IPS-NIHi7 (cell line): ENCODE measurements around the gene KCNJ12.
"Not testable (repeated sequence)": the region's sequence is repeated elsewhere in the genome, so short reads cannot be mapped to it uniquely, and the experiment has no call there.

Experiments used
- DNase-seq: peaks from one replicate; pipeline ENCODE4 v3.0.0; 2012; ENCODE audit warnings: mixed read lengths; ENCODE audit errors: extremely low spot score

KCNJ12 gene

DNA sequence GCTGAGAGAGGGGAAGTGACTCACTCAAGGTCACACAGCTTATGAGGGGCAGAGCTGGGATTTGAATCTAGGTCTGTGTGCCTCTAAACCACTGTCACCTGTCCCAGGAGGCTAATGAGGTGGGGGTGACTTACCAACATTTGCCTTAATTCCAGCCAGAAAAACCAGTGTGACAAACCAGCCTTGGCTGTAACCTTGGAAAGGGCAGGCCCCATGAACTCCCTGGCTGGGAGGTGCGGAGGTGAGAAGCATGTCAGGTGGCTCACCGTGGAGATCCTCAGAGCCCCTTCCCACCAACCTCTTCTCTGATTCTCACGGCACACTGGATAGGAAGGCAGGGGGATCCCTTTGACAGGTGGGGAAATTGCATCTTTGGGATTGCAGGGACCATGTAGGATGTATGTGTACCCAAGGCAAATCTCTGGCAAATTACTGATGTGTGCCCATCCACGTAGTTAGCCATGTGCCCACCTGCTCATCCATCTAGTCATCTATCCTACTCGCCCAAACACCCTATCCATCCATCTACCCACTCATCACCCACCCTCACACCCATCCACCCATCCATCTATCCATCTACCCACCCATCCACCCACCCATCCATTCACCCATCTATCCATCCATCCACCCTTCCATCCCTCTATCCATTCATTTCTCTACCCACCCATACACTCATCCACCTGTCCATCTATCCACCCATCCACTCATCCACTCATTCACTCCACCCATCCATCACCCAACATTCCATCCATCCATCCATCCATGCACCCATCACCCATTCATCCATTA, 30.7 kb downstream of the KCNJ12 start:
- not testable (repeated sequence) for DNase-seq

DNA sequence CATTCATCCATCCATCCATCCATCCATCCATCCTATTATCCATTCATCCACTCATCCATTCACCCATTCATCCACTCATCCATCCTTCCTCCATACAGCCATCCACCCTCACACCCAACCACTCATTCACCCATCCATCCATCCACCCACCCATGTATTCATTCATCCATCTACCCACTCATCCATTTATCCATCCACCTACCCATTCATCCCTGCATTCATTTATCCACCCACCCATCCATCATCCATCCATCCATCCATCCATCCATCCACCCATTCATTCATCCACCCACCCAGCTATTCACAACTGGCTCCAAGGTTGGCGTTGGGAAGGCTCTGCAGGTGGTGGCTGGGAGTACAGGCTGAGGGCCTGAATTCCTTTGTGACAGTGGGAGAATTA, 31.6 kb downstream of the KCNJ12 start:
- not testable (repeated sequence) for DNase-seq

DNA sequence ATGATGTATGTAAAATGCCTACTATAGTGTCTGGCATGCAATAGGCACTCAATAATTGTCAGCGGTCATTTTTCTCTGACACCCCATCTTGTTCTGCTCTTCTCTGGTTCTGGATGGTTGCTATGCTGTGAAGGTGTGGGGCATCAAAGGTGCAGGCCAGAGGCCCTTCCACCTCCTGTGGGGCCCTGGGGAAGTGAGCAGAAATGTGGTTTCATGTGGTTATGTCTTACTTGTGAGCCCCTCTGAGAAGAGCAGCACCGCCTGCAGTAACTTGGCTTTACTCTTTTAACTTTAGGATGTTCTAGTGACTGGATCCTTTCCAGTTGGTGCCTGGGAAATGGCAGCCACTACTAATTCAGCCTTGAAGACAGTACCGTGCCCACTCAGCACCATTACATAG, 32.1 kb downstream of the KCNJ12 start:
- not testable (repeated sequence) for DNase-seq

DNA sequence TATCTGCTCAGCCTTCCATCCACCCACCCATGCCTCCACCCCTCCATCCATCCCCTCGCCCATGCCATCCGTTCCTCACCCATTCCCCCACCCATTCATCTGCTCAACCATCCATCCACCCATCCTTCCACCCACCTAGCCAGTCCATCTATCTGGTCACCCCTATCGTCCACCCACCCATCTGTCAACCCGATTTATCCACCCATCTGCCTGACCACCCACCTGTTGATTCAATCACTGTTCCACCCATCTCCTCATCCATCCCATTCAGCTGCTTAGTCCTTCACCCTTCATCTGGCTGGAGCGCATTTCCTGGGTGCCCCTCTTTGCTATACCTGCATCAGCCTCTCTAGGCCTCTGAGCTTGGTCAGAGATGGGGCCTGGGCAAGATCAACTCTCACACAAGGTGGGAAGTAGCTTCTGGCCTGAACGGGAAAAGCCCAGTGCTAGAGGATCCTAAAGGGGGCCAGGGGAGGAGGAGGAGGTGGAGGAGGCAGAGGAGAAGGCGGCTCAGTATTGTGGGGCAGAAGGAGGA, 32.7 kb downstream of the KCNJ12 start:
- DNase-seq: not testable (repeated sequence)

DNA sequence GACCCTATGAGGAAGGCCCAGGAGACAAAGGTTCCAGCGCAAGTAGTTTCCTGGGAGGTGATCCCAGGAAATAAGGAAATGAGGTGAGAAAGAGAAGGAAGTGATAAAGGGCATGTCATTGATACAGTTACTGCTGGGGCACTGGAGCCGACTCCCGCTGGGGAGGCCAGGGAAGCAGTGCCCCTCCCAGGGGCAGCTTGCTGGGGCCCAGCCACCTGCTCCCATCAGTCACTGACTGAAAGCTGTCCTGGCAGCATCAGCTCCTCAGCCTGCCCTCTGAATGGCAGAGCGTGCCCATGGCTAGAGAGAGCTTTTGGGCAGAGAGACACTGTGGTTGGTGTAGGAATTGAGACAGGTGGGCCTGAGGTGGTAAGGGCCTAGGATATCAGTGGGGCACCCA, 33.2 kb downstream of the KCNJ12 start:
- DNase-seq: not testable (repeated sequence)

DNA sequence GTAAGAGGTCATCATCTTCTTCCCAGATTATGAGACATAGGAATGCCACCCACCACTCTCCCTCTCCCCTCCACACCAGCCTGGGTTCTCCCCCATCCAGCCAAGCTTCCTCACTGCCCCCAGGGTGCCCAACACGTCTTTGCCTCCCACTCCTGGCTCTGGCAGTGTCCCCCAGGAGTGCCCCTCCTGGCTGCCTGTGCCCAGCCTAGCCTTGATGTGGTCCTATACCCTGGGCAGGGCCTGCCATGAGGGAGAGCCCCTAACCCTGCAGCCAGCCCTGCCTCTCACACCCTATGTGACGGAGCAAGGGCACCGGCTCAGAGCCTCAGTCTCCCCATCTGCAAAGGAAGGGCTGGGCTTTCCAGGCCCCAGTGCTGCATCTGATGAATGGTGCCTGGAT, 33.8 kb downstream of the KCNJ12 start:
- not testable (repeated sequence) for DNase-seq

DNA sequence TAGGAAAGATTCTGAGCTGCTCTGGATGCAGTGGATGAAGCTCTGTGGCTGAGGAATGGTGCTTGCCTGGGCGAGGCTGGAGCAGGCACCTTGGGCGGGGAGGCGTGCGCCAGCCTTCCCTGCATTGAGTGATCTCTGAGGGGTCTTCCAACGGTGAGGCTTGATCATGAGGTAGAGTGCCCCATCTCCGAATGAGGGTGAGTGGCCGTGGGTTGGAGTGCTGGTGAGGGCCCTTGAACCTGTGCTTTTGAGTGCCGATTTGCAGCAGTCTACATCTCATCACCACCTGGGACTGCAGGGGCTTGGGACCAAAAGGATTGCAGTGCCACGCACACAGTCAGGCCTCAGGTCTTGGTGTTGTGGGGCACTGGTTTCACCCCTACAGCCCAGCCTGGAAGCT, 34.2 kb downstream of the KCNJ12 start:
- DNase-seq: not testable (repeated sequence)

DNA sequence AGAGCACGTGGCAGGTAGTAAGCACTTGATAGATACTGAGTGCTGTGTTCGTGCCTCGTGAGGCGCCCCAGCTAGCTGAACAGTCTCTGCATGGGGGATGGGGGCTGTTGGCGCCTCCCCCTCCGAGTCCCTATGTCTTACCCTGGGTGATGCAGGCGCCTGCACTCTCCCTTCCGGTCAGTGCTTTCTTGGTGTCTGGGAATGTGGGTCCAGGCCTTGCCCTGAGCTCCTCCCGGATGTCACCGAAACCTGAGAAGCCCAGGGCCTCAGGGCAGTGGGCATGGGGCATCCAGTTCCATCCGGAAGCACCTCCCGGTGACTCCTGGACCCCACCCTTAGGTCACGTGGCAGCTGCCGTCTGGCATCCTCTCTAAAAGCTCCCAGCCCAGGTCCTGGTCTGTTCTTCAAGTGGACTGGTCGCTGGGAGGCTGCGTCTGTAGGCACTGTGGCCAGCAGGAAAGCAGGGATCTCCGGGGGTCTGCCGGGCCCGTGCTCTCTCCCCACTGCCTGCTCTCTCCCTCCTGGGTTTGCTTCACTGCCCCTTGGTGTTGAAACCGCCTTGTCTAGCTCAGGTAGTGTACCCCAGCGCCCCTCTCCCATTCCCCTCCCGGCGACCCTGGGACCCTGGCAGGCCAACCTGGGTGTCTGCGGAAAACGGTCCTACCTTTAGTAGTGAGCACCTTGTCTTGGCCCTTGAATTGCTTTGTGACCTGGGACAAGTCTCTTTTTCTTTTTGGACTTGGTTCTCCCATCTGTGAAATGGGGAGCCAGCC, 34.9 kb downstream of the KCNJ12 start:
- DNase-seq: not testable (repeated sequence)

DNA sequence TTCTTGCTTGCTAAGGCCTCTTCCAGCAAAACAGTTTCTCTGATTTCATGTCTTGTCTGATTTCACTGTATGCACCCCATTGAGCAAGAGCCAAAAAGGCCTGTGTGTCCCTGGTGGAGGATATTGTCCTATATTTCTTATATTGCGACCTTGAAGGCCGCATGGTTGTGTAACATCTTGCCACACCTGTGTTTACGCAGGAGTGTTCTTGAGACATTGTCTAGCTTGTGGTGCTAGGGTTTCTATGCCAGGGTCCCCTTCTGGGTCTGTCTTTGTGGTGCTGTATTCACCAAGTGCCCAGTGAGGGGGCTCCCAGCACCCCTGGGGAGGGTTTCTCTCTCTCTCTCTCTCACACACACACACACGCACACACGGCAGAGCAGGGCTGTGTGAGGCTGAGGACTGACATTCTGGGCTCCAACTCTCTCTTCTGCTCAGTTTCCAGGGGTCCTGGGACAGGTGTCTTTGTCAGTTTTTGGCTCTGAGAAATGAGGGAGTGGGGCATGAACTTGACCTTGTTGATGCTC, 35.6 kb downstream of the KCNJ12 start:
- not testable (repeated sequence) for DNase-seq

DNA sequence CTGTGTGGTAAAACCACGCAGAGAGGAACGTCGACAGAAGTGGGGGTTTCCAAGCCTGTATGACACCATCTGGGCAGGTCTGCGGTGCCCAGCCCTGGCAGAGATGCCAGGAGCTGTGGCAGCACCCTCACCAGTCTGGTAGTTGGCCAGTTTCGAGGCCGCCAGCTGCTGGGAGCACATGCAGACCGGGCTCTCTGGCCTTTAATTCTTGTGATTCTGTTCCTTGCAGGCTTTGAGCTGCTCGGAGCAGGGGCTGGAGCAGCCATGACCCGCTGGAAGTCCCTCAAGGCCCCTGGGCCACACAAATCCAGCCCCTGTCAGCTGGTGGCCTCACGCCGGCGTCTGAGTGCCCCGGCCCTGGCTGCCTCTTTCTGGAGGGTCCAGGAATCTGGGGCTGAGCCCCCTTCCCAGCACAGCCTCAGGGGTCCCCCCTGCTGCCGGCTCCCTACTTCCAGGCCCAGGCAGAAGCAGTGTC, 36.1 kb downstream of the KCNJ12 start:
- DNase-seq: not testable (repeated sequence)

DNA sequence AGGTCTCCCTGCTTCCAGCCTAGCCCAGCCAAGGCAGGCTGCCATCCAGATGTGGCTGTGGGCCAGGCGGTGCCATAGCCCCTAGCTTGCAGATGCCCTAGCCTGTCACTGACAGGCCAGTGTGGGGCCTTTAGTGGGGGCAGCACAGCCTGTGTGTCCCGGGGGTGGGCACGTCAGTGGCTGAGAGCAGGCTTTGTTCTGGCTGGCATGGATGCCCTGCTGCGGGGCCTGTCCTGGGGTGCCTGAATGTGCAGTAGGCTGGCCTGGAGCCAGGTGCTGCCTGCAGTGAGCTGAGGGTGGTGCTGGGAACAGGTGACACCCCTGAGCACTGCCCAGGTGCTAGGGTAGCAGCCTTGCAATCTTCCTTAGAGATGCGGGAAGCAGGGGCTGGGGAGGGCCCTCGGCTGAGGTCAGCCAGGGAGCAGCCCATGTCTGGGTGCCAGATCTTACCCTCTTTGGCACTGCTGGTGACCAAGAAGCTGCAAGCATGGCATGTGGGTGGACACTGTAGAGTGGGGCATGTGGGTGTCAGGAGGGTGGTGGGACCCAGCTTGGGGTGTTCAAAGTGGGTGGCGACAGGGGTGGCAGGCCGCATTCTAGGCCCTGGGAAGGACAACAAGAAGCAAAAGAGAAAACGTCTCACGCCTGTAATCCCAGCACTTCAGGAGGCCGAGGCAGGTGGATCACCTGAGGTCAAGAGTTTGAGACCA, 37.6 kb downstream of the KCNJ12 start:
- not testable (repeated sequence) for DNase-seq

DNA sequence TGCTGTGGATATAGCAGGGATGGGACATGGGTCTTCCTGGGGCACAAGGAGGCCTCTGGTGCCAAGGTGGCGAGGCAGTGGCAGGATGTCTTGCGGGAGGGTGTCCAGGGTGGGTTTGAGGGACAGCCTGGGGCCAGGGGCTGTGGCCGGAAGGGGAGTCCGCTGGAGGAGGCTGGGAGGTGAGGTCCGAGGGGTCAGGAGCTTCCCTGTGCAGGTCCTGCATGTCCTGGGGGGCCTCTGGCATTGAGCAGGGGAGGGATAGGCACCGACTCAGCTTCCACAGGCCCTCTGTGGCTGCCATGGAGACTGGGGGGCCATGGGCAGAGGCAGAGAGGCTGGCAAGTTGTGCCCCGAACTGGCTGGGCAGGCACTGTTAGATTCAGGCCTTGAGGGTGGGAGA, 38.5 kb downstream of the KCNJ12 start:
- DNase-seq: not testable (repeated sequence)

DNA sequence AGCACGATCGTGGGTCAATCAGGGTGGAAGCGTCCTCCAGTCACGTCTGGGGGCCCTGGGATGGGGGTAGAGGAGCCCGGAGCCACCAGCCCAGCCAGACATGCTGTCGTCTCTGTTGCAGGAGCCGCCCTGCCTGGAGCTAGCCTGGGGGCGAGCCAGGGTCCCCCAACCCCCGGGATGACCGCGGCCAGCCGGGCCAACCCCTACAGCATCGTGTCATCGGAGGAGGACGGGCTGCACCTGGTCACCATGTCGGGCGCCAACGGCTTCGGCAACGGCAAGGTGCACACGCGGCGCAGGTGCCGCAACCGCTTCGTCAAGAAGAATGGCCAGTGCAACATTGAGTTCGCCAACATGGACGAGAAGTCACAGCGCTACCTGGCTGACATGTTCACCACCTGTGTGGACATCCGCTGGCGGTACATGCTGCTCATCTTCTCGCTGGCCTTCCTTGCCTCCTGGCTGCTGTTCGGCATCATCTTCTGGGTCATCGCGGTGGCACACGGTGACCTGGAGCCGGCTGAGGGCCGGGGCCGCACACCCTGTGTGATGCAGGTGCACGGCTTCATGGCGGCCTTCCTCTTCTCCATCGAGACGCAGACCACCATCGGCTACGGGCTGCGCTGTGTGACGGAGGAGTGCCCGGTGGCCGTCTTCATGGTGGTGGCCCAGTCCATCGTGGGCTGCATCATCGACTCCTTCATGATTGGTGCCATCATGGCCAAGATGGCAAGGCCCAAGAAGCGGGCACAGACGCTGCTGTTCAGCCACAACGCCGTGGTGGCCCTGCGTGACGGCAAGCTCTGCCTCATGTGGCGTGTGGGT, 39.2 kb downstream of the KCNJ12 start:
- DNase-seq: not testable (repeated sequence)

DNA sequence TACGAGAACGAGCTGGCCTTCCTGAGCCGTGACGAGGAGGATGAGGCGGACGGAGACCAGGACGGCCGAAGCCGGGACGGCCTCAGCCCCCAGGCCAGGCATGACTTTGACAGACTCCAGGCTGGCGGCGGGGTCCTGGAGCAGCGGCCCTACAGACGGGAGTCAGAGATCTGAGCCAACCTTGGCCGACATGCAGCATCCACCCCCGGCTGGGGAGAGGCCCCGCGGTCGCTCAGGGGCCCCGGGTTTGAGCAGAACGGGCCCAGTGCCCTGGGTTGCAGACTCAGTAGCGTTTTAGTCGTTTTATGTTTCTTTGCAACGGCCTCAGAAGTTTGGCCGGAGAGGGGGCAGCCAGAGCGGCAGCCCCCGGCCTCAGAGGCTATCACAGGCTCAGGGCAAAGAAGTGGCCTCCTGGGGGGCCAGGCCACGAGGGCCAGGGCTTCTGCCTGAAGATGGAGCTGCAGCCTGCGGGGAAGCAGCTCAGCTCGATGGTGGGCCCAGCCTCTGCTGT, 40.4 kb downstream of the KCNJ12 start:
- not testable (repeated sequence) for DNase-seq

DNA sequence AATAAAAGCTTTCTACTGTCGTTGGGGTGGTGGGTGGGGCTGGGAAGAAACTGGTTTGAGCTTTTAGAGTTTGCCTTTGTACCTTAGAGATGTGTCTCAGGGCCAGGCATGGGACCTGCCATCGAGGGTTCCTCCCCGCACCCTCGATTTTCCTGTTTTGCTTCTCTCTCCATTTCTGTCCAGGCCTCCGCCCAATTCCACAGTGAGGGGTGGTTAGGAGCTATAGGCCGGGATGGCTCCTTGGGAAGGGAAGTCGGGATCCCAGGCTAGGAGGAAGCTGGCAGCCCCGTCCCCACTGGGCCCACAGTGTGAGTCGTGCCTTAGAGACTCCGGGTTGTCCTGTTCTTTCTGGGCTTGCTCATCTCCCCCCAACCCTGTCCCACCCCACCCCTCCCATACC, 41.2 kb downstream of the KCNJ12 start:
- not testable (repeated sequence) for DNase-seq

DNA sequence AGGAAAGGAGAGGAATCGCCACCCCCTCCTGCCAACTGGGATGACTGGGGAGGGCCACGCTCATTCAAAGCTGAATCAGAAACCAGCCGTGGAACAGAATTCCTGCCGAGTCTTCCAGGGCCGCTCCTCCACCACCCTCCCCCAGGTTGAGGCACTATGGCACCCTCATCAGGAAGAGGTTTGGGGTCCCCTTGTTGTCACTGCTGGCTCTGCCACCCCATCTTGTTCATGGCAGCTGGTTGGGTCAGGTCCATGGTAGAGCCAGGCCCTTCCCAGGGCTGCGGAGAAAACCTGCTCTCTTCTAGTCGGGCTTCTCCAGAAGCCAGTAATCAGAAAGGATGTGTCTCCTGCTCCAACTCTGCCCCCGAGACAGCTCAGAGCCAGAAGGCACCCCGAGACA, 41.8 kb downstream of the KCNJ12 start:
- DNase-seq: no peak

DNA sequence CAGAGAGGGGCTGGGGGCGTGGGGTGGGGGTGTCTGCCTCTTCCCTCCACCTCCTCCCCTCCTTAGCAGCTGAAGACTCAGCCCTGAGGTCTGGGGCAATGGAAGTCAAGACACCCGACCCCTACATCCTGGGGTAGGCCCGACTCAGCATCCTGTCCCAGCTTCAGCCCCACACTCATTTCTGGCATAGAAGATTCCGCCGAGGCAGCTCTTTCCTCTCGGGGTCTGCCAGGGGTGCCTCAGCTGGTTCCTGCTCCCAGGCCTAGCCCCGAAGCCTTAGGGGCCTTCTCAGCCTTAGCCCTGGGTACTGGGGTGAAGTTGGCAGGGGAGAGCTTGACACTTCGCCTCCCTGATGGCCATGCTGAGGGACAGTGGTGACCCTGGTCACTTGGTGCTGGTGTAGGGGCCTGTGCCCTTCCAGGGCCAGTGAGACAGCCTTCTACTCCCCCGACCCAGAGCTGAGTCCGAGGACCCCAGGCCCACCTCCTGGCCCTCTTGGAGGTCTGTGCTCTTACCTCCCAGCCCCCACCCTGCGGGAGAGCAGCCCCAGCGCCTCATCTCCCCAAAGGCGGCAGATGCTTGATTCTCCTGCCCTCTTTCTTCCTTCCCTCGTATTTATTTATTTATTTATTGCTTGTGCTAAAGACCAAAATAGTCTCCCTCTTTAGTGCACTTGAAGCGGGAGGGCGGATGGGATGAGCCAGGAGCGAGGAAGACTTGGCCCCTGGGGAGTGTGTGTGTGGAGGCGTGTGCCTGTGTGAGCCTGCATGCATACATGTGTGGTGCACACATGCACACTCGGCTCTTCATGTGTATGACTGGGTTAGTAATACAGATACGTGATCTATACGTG, 42.5 kb downstream of the KCNJ12 start:
- DNase-seq: no peak

DNA sequence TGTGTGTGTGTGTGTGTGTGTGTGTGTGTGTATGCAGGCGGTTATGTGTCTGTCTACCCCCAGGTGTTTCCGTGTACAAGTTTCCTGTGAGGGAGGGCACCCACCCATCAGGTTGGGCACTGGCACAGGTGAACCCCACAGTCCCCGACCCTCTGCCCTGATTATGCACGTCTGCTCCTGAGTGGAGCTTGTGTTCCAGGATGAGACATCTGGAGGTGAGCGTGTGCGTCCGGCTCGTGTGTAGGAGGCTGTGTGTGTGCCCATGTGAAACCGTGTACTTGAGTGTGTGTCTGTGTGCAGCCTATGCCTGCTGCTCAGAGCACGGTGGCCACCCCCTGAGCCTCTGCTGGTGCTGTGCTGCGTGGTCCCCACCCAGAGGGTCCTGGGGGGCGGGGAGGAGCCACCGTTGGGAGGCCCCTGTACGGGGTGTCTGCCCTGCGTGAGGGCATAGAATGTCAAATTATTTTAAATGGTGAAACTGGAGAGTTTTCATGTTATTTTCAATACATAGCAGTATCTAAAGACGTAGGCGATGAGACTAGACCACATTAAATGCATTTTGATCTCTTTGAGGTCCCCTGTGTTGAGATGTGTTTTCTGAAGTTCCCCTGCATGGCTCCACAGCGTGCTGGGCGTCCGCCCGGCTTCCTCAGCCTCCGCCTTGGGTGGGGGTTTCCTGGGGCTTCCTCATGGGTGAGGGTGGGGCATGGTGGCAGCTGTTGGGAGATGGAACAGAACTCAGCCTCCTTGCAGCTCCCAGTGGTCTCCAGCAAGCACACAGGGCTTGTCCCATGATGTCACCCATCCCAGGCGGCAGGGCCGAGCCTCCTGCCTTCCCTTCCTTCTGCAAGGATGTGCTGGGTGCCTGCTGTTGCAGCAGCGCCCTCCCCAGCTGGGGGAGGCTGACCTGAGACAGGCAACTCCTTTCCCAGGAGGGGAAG, 43.4 kb downstream of the KCNJ12 start:
- DNase-seq: no peak
